PFSK-1 (cell line): Measurements from ENCODE around the gene ACOXL.

ENCODE experiments used
- FOXP2 ChIP-seq: optimal IDR thresholded peaks from 2 replicates; pipeline ENCODE3; 2011; ENCODE audit warnings: borderline replicate concordance, control low read depth, inconsistent platforms; ENCODE audit not compliant: insufficient read depth; ENCODE audit errors: extremely low read length, extremely low read depth
- POLR2AphosphoS5 ChIP-seq: IDR thresholded peaks from 2 replicates; pipeline ENCODE4 v1.6.1; 2012; ENCODE audit warnings: low read depth, mild to moderate bottlenecking, control low read depth, low read length, moderate library complexity
- REST ChIP-seq, 2 experiments: IDR thresholded peaks; 2 replicates each; pipeline versions ENCODE4 v1.6.1 to v1.8.0; 2011 to 2012; ENCODE audit warnings: low read depth in 2 of 2, low read length in 2 of 2, control low read depth in 1 of 2, inconsistent platforms in 1 of 2, mild to moderate bottlenecking in 1 of 2, moderate library complexity in 1 of 2; ENCODE audit not compliant: insufficient read depth in 1 of 2
- SIN3A ChIP-seq: IDR thresholded peaks from 2 replicates; pipeline ENCODE4 v1.6.1; 2012; ENCODE audit warnings: mild to moderate bottlenecking, low read length, moderate library complexity, borderline replicate concordance; ENCODE audit not compliant: insufficient read depth
- TAF1 ChIP-seq: IDR thresholded peaks from 2 replicates; pipeline ENCODE4 v1.6.1; 2012; ENCODE audit warnings: low read length, control low read depth, borderline replicate concordance; ENCODE audit not compliant: insufficient read depth

The ACOXL gene

GRCh38 chr2:110748489-110748867 lies 16.1 kb downstream of the ACOXL start:
- TF ChIP-seq REST (IDR thresholded peaks at IDR 0.05; ENCODE audit: insufficient read depth in 1 of 2, low read depth in 2 of 2, low read length in 2 of 2): no peak
- TF ChIP-seq FOXP2: no peak
- no peak for TF ChIP-seq SIN3A
- TF ChIP-seq TAF1: no peak
- no peak for TF ChIP-seq POLR2AphosphoS5

GRCh38 chr2:110751642-110752041 lies 19.3 kb downstream of the ACOXL start:
- TF ChIP-seq FOXP2: no peak
- no peak for TF ChIP-seq SIN3A
- no peak for TF ChIP-seq TAF1
- no peak for TF ChIP-seq POLR2AphosphoS5
- no peak for TF ChIP-seq REST (IDR thresholded peaks at IDR 0.05; ENCODE audit: insufficient read depth in 1 of 2, low read depth in 2 of 2, low read length in 2 of 2)

- no peak for TF ChIP-seq TAF1
Observed at GRCh38 chr2:110752871-110753270, 20.5 kb downstream of the ACOXL start.

- TF ChIP-seq POLR2AphosphoS5: no peak
- TF ChIP-seq REST (IDR thresholded peaks at IDR 0.05; ENCODE audit: insufficient read depth in 1 of 2, low read depth in 2 of 2, low read length in 2 of 2): no peak
- TF ChIP-seq FOXP2: no peak
- no peak for TF ChIP-seq TAF1
- TF ChIP-seq SIN3A: no peak
Observed at GRCh38 chr2:110755491-110756078, 23.2 kb downstream of the ACOXL start.

GRCh38 chr2:110759411-110759810 lies 27.0 kb downstream of the ACOXL start:
- no peak for TF ChIP-seq REST (IDR thresholded peaks at IDR 0.05; ENCODE audit: insufficient read depth in 1 of 2, low read depth in 2 of 2, low read length in 2 of 2)
